K562 (cell line): ENCODE measurements around the gene RAE1. TPM values are rescaled to one million over a fixed set of nuclear protein-coding genes. Genes with fewer than 3 reads are reported as not detected.

Experiments
- CBX3 ChIP-seq, 2 experiments: IDR thresholded peaks; 1 replicate in 1 of 2; 2 replicates in 1 of 2; pipeline ENCODE4 v1.6.1; 2012; ENCODE audit warnings: inconsistent platforms in 2 of 2, low read length in 2 of 2, borderline replicate concordance in 1 of 2, control low read depth in 1 of 2
- CCNT2 ChIP-seq: IDR thresholded peaks from 2 replicates; pipeline ENCODE4 v1.6.1; 2011; ENCODE audit warnings: borderline replicate concordance, low read depth, mild to moderate bottlenecking, moderate library complexity, mixed read lengths, low read length; ENCODE audit not compliant: insufficient read length; ENCODE audit errors: extremely low read depth
- ETS1 ChIP-seq: conservative IDR thresholded peaks from 2 replicates; pipeline ENCODE4 v1.6.1; 2011; ENCODE audit warnings: low read depth, mild to moderate bottlenecking, low read length; ENCODE audit not compliant: control insufficient read depth
- HCFC1 ChIP-seq: IDR thresholded peaks from 2 replicates; pipeline ENCODE4 v1.6.1; 2012; ENCODE audit warnings: low read depth, low read length, improper control_type of control experiment
- KDM2B ChIP-seq: fragments of 250-450 bp; sonication (Bioruptor Pico); IDR thresholded peaks from 2 replicates; pipeline ENCODE4 v1.8.0; 2021; ENCODE audit warnings: mild to moderate bottlenecking, moderate library complexity
- MTA3 ChIP-seq: fragments of 450-650 bp; formaldehyde crosslinking; IDR thresholded peaks from 2 replicates; pipeline ENCODE4 v1.6.1; 2017; ENCODE audit warnings: mild to moderate bottlenecking, borderline replicate concordance
- RNF219 ChIP-seq: fragments of 250-450 bp; sonication (Bioruptor Pico); IDR thresholded peaks from 2 replicates; pipeline ENCODE4 v1.5.0; 2022; ENCODE audit warnings: mild to moderate bottlenecking
- RREB1 ChIP-seq: fragments of 250-450 bp; sonication (Bioruptor Pico); IDR thresholded peaks from 2 replicates; pipeline ENCODE4 v1.4.0; 2020
- SIX5 ChIP-seq, 2 experiments: IDR thresholded peaks; 2 replicates each; pipeline ENCODE4 v1.6.1; 2011; ENCODE audit warnings: low read length in 2 of 2, borderline replicate concordance in 1 of 2, low read depth in 1 of 2, mild to moderate bottlenecking in 1 of 2, moderate library complexity in 1 of 2; ENCODE audit not compliant: insufficient read depth in 1 of 2
- TBP ChIP-seq: optimal IDR thresholded peaks from 2 replicates; pipeline ENCODE3; 2011; ENCODE audit warnings: low read depth, low read length, improper control_type of control experiment
- ZBTB43 ChIP-seq: sonication (generic); formaldehyde crosslinking; IDR thresholded peaks from 2 replicates; pipeline ENCODE4 v1.8.0; 2023; ENCODE audit warnings: mild to moderate bottlenecking, missing genetic modification reagents
- ZBTB9 ChIP-seq: fragments of 450-650 bp; formaldehyde crosslinking; IDR thresholded peaks from 2 replicates; pipeline ENCODE4 v1.4.0; 2020; ENCODE audit warnings: mild to moderate bottlenecking, moderate library complexity
- ZNF24 ChIP-seq: fragments of 450-650 bp; IDR thresholded peaks from 2 replicates; pipeline ENCODE4 v1.6.1; 2016
- ZNF282 ChIP-seq: sonication (generic); formaldehyde crosslinking; IDR thresholded peaks from 2 replicates; pipeline ENCODE4 v1.8.1; 2023; ENCODE audit warnings: missing genetic modification reagents
- polyA plus RNA-seq, 8 experiments: library from polyadenylated mRNA; depleted of rRNA in 4 of 8; stranded (reverse) in 5 of 8; unstranded in 3 of 8; fragments of >200 nt; fragmentation: Nextera tagmentation in 2 of 8; fragmentation: Illumina TruSeq in 1 of 8; extraction: Ambion mirVana in 2 of 8; extraction: Trizol in 1 of 8; gene quantifications; 2 replicates each; pipeline versions ENCODE4 v1.2.1 to v1.2.3, GENCODE V29; 2011 to 2014; ENCODE audit warnings: inconsistent platforms in 1 of 8, missing spikeins in 1 of 8
- total RNA-seq, 7 experiments: library from RNA; depleted of rRNA in 6 of 7; stranded (reverse); fragments of >200 nt in 6 of 7; fragmentation: Illumina TruSeq in 2 of 7; extraction: Trizol in 2 of 7; gene quantifications; 2 replicates each; pipeline versions ENCODE4 v1.2.1 to v1.2.3, GENCODE V29; 2011 to 2021; ENCODE audit warnings: low replicate concordance in 1 of 7

Gene RAE1
- total and polyA plus RNA-seq, 9 of the 15 experiments (the other 6 are each of a cell fraction or from before 2014, with no cell fraction given), result 33.7 to 248 (median 77.7) TPM

GRCh38 chr20:57388953-57389694 lies 38.1 kb downstream of the RAE1 start (continued):
- TF ChIP-seq RNF219 (CRISPR knock-in tag), result no peak
- TF ChIP-seq ZBTB9, result peak; percentile 61; the same call in 1 of the 2 replicates
- TF ChIP-seq ZNF24, result 0 out of 2 replicates have a peak, but pooled peaks have one; percentile 13
- no peak for TF ChIP-seq ZBTB43
- no peak for TF ChIP-seq RREB1 (CRISPR knock-in tag)
- 0 out of 3 replicates have a peak, but pooled peaks of 1 of the 2 experiments have one; percentile 20 for TF ChIP-seq CBX3 (IDR thresholded peaks at IDR 0.05; ENCODE audit: borderline replicate concordance in 1 of 2, low read length in 2 of 2)
- TF ChIP-seq ETS1, result peak; percentile 68; the same call in 1 of the 2 replicates
- no peak for TF ChIP-seq ZNF282
- peak; percentile 82 for TF ChIP-seq HCFC1
- 0 out of 2 replicates have a peak, but pooled peaks have one; percentile 69 for TF ChIP-seq KDM2B (CRISPR knock-in tag)
- TF ChIP-seq SIX5 (IDR thresholded peaks at IDR 0.05; ENCODE audit: borderline replicate concordance in 1 of 2, insufficient read depth in 1 of 2, low read depth in 1 of 2, low read length in 2 of 2), result peak in 1 of 2 experiments; percentile 29; a peak in 1 of 4 replicates
- TF ChIP-seq MTA3, result no peak; the same call in 1 of the 2 replicates
- peak; percentile 56 for TF ChIP-seq TBP
- peak; percentile 93 for TF ChIP-seq CCNT2
